Stimulated activated CD4-positive, alpha-beta T cell treated with anti-CD3 and anti-CD28 coated beads, Interleukin-4, amount 100 ng/mL, for 48 hours (primary cell): ENCODE measurements around the gene JSRP1.

ENCODE experiments used
- DNase-seq, 2 donors: peaks; one replicate each; pipeline ENCODE4 v3.0.0-alpha.2; 2020; ENCODE audit warnings: low read depth in 2 of 2

The JSRP1 gene

DNA sequence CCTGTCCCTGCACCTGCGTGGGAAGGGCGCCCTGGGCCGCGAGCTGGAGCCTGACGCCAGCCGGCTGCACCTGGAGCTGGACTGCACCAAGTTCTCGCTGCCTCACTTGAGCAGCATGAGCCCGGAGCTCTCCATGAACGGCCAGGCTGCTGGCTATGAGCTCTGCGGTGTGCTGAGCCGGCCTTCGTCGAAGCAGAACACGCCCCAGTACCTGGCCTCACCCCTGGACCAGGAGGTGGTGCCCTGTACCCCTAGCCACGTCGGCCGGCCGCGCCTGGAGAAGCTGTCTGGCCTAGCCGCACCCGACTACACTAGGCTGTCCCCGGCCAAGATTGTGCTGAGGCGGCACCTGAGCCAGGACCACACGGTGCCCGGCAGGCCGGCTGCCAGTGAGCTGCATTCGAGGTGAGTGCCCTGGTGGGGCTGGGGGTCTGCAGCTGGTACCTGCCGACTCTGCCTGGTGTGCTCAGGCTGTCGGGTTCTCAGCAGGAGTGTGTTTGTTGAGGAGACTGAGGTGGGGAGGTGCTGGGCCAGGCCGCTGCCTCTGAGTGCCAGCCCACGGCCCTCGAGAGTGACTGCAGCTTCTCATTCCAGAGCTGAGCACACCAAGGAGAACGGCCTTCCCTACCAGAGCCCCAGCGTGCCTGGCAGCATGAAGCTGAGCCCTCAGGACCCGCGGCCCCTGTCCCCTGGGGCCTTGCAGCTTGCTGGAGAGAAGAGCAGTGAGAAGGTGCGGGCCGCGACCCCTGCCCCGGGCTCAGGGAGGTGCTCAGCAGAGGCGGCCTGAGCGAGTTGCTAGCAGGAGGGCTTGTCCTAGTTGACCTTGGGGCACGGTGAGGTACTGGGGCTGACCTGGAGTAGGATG lies 39.6 kb downstream of the JSRP1 start:
- DNase-seq, result no peak

DNA sequence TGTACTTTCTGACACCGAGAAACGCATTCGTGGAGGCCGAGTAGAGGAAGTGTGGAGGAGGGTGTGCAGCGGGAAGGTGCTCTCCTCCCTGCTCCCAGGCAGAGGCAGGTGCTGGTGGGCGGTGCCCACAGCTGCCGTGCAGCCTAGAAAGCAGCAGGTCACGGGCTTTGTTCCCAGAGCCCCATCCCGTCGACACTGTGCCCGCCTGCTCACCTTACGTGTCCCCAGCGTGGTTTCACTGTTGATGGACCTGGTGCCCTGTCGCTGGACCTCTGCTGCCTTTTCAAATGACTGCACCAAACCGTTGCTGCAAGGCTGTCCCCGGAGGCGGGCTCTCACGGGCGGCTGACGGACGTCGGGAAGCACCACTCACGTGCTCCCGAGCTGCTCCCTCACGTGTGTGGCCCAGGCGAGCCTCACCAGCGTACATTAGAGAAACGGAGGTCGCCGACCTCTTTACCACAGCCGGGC lies 40.9 kb downstream of the JSRP1 start:
- DNase-seq, result no peak

DNA sequence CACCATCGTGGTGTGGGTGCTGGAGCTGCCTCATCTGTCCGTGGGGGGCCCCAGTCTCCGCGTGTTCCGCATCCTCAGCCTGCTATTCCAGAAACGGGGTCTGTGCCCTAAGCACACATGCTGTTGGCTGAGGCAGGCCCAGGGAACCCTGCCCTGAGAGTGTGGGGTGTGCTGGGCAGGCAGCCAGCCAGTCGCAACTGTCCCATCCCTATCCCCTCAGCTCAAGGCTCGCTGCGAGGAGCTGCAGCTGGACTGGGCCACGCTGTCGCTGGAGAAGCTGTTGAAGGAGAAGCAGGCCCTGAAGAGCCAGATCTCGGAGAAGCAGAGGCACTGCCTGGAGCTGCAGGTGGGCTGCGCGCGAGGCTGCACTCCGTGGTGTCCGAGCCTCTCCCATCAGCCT lies 42.0 kb downstream of the JSRP1 start:
- DNase-seq, result no peak

DNA sequence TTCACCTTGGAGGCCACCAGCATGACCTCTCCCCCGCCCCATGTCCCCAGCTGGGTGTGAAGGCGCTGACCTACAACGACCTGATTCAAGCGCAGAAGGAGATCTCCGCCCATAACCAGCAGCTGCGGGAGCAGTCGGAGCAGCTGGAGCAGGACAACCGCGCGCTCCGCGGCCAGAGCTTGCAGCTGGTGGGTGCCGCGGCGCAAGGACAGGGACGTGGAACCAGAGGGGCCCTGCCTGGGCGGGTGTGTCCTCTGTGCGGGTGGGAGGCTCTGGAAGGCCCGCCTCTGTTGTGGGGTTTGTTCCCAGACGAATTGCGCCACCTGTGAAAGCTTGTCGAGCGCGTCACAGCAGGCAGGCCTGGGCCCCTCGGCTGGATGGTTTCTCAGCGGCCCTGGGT lies 42.4 kb downstream of the JSRP1 start:
- DNase-seq, result no peak

DNA sequence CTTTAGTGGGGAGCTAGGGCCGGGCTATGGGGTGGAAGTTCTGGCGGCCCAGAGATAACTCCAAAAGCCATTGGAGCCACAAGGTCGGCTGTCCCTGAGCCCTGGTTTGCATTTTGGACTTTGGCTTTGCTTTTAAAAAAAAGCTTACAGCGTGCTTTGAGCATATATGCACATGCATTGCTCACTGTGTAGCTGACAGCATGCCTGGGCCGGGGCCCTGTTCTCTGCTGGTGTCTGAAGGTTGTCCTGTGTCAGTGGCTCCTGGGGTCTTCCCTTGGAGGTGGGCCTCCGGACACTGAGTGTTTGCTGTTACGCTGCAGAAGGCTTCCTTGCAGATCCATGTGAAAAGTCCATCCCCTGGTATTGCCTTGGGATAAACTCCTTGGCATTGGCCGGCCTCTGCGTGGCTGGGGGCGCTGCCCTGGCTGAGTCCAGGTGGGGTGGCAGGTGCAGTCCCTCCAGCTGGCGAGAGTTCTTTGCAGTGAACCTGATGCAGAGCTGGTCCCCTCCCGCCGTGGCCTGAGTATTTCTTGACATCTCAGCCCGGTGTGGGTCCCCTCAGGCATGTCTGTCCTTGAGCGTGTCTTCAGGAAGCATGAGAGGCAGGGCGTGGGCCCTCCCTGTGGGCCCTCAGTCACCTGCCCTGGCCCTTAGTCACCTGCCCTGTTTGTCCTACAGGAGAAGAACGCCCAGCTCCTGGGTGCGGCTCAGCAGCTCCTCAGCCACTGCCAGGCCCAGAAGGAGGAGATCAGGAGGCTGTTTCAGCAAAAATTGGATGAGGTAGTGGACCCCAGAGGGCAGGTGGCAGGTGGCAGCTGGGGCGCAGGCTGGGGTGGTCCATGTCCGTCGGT lies 43.1 kb downstream of the JSRP1 start:
- DNase-seq, result no peak

DNA sequence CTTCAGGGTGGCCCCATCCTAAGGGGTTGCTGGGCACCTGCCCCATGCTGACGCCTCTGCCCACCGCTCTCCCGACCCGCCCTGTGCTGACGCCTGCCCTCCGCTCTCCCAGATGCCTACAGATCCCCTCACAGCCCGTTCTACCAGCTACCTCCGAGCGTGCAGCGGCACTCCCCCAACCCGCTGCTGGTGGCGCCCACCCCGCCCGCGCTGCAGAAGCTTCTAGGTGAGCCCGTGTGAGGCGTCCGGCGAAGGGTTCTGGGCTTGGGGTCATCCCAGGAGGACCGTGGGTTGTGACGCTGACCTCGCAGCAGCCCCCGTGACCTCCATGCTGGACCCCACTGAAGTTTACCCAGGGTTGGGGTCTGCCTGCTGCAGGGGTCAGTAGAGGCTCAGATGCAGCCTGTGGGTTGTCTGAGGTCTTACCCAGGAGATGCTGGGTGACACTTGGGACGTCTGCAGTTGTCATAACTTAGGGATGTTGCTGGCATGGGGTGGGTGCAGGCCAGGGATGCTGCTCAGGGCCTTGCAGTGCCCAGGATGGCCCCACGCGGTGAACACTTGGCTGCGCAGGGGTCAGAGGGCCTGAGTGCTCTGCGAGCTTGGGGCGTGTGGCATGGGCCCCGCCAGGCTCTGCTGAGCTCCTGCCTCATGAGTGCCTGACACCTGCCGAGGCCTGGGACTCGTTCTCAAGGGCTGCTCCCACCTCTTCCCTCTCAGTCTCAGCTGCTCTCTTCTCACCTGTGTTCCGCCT lies 45.1 kb downstream of the JSRP1 start:
- DNase-seq, result no peak

DNA sequence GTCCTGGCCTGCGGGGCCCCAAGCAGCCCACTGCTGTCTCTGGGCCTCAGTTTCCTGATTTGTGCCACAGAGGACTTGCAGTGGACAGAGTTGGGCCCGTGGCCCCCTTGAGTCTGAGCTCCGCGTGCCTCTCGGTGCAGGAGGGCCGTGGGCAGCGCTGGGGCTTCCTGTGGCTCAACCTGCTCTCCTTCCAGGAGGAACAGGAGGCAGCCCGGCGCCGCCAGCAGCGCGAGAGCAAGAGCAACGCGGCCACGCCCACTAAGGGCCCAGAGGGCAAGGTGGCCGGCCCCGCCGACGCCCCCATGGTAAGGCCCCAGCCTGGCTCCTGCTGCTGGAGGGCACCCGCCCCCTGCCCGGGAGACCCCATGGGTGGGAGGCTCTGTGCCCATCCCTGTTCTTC lies 46.0 kb downstream of the JSRP1 start:
- DNase-seq, result no peak

DNA sequence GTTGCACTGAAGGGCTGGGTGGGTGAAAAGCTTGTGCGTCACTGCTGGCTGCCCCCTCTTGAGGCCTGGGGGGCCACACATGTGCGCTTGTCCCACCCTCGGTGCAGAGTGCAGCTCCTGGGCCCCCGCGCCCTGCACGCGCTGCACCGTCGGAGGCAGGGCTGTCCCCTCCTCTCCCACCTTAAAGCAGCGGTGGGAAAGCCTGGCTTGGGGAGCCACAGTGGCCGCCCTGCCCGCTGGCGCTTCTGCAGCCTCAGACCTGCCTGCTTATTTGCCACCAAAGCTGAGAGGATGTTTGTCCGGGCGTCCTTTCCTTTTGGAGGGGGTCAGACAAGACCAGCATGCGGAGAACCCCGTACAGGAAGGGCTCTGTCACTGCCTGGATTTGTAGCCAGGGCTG lies 46.8 kb downstream of the JSRP1 start:
- no peak for DNase-seq

DNA sequence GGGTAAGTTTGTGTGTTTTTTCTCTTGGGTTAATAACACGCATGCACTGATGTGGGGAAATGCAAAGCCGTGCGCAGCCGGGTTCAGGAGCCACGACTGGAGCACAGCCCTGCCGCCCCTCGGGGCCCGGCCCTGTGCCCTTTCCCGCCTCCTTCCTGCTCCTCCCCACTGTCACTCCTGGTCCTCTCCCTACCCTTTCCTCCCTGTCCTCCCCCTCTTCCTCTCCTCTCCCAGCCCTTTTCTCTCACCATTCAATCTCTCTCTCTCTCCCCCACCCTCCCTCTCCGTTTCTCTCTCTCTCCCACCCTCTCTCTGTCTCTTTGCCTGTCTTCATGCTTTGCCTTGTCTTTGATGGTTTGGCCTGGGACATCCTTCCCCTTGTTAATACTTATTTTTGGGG lies 47.2 kb downstream of the JSRP1 start:
- no peak for DNase-seq

DNA sequence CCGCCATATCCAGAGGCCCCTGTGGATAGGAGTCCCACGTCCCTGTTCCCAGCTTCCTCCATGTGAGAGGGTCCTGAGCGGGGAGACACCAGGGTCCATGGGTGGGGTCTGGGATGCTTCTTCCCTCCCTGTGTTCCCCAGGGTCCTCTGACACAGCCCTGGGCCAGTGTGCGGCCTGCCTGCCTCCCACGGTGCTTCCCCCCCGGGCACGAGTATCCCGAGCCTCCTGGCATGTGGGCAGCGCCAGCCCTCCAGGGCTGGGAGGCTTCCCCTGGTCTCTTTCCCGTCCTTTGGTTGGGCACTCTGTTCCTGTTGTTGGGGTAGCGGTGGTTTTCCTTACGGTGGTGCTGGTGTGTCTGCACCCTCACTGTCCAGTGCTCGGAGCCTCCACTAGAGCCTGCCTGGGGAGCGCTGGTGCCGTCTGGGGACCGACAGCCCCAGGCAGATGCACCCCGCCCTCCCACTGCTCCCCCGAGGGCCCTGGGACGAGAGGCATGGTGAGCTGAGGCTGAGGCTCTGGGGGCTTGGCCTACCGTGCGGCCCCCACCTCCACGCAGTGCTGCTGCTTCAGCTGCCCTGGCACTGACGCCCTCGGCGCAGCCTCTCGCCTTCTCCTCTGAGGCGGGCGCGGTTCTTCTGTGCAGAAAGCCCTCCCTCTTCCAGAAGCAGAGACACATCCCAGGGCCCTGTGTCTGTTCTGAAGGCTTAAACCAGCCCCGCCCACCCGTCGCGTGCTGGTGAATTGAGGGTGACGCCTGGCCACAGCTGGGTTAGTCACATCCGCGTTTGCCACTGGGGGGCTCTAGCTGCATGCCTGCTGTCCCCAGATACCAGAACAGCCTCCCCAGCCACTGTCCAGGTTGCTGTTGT lies 48.0 kb downstream of the JSRP1 start:
- DNase-seq, result no peak

DNA sequence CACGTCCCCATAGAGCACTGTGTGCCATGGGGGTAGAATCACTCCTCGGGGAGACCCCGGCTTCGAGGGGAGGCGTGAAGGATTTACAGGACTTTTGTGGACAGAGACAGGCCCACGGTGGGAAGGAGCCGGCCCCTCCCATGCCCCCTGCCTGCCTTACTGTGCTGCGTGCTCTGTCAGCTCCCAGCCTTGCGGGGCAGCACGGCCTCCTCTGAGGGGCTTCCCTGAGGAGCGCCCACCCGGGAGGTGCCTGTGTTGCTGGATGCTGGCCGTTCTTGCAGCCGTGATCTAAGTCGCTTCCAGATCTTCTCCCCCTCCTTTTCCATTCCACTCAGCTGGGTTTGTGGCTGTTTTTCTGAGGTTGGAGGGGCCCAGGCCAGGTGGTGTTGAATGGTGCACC lies 49.2 kb downstream of the JSRP1 start:
- DNase-seq, result no peak

DNA sequence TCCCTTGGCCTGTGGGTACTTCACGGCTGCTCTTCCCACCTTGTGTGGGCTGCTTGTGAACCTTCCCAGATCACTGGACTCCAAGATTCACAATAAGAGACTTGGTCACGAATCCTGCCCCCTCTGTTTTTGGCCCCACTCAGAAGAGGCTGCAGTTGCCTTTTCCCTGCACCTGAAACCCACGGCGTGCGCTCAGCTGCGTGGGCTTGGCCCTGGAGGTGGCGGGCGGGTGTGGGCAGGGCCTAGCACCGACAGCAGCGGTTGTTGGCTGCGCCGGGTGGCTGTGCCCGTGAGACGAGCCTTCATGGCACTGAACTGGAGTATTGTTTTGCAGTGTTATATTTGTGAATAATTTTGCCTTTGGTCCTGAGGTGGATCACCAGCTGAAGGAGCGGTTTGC lies 53.9 kb downstream of the JSRP1 start:
- DNase-seq, result no peak
